Mesothelial cell of epicardium (in vitro differentiated cells): ENCODE results near the gene CAPN6. TPM values are rescaled to one million over a fixed set of nuclear protein-coding genes. Genes with fewer than 3 reads are reported as not detected.

ENCODE experiments used
- DNase-seq, 2 experiments: peaks; one replicate each; pipeline ENCODE4 v3.0.0; 2021; ENCODE audit warnings: low spot score in 2 of 2; ENCODE audit not compliant: unreplicated experiment in 2 of 2
- H3K27ac Mint-ChIP-seq: 2 replicates; pipeline ENCODE4 v1.8.0; 2021; ENCODE audit warnings: mixed read lengths
- H3K27me3 Mint-ChIP-seq: 2 replicates; pipeline ENCODE4 v1.8.0; 2021; ENCODE audit warnings: low read depth, mixed read lengths
- H3K36me3 Mint-ChIP-seq: 2 replicates; pipeline ENCODE4 v1.8.0; 2021; ENCODE audit warnings: mixed read lengths
- H3K4me1 Mint-ChIP-seq: 2 replicates; pipeline ENCODE4 v1.8.0; 2021; ENCODE audit warnings: mixed read lengths
- H3K4me3 Mint-ChIP-seq: 2 replicates; pipeline ENCODE4 v1.8.0; 2021; ENCODE audit warnings: mild to moderate bottlenecking, moderate library complexity, mixed read lengths
- H3K9me3 Mint-ChIP-seq: 2 replicates; pipeline ENCODE4 v1.8.0; 2021; ENCODE audit warnings: mixed read lengths
- CTCF ChIP-seq: fragments of 200-600 bp; sonication (generic); IDR thresholded peaks from one replicate; pipeline ENCODE4 v1.5.0; 2021; ENCODE audit warnings: antibody characterized with exemption; ENCODE audit not compliant: unreplicated experiment
- total RNA-seq: library from RNA; stranded (reverse); gene quantifications from 3 replicates; pipeline ENCODE4 v1.2.1, GENCODE V29; 2021

The CAPN6 gene
- 84.3 to 90.8 TPM (median 88.2 TPM) in 3 replicates for total RNA-seq

GRCh38 chrX:111270339-111270738 is at the start of gene CAPN6:
TSS of gene CAPN6 (minus strand) at chrX:111270483. CDS start at chrX:111263936, 6,547 bp downstream.
- TF ChIP-seq CTCF, result no peak
- H3K27me3 Mint-ChIP-seq, result no peaks in the 10 kb centered on the region
- H3K4me1 Mint-ChIP-seq, result peaks cover 52% of the 10 kb centered on the region
- peak within 1 kb of the TSS; percentile 77 for H3K4me3 Mint-ChIP-seq
- H3K27ac Mint-ChIP-seq, result peak within 1 kb of the TSS; percentile 81
- H3K36me3 Mint-ChIP-seq, result no peaks in the 10 kb centered on the region
- H3K9me3 Mint-ChIP-seq, result no peaks in the 10 kb centered on the region
- DNase-seq, result peak; percentile 27 to 58

GRCh38 chrX:111319451-111319850 is 49.2 kb upstream of the CAPN6 start:
- Mint-ChIP-seq H3K27ac (no peak overlapping the region), H3K27me3 (no peaks in the 10 kb centered on the region), H3K4me3 (no peak overlapping the region), H3K36me3 (no peaks in the 10 kb centered on the region), H3K4me1 (peaks cover 10% of the 10 kb centered on the region), H3K9me3 (peaks cover 15% of the 10 kb centered on the region)
- DNase-seq, result no peak
- no peak for TF ChIP-seq CTCF

- H3K27me3 Mint-ChIP-seq, result no peaks in the 10 kb centered on the region
- no peak overlapping the region for H3K27ac Mint-ChIP-seq
- peaks cover 19% of the 10 kb centered on the region for H3K9me3 Mint-ChIP-seq
- no peak overlapping the region for H3K4me3 Mint-ChIP-seq
- H3K36me3 Mint-ChIP-seq, result peaks cover 3% of the 10 kb centered on the region
- no peak for DNase-seq
- H3K4me1 Mint-ChIP-seq, result peaks cover 10% of the 10 kb centered on the region
- no peak for TF ChIP-seq CTCF
Observed at GRCh38 chrX:111318901-111319300, 48.6 kb upstream of the CAPN6 start.

GRCh38 chrX:111309083-111309482 is 38.8 kb upstream of the CAPN6 start:
- Mint-ChIP-seq H3K36me3 (no peaks in the 10 kb centered on the region), H3K27ac (peak overlapping the region; percentile 24), H3K4me1 (peaks cover 14% of the 10 kb centered on the region), H3K27me3 (no peaks in the 10 kb centered on the region), H3K4me3 (no peak overlapping the region), H3K9me3 (peaks cover under 1% of the 10 kb centered on the region)
- DNase-seq, result no peak
- no peak for TF ChIP-seq CTCF

GRCh38 chrX:111308039-111308438 is 37.8 kb upstream of the CAPN6 start:
- Mint-ChIP-seq H3K4me3 (no peak overlapping the region), H3K4me1 (peaks cover 8% of the 10 kb centered on the region), H3K27me3 (no peaks in the 10 kb centered on the region), H3K27ac (no peak overlapping the region), H3K9me3 (no peaks in the 10 kb centered on the region), H3K36me3 (no peaks in the 10 kb centered on the region)
- TF ChIP-seq CTCF, result no peak
- DNase-seq, result no peak

- Mint-ChIP-seq H3K4me3 (no peak overlapping the region), H3K27ac (no peak overlapping the region), H3K36me3 (no peaks in the 10 kb centered on the region), H3K27me3 (no peaks in the 10 kb centered on the region), H3K4me1 (no peaks in the 10 kb centered on the region), H3K9me3 (no peaks in the 10 kb centered on the region)
- DNase-seq, result no peak
- no peak for TF ChIP-seq CTCF
Observed at GRCh38 chrX:111302284-111302683, 32.0 kb upstream of the CAPN6 start.
